Activated T-cell treated with anti-CD3 and anti-CD28 coated beads for 48 hours (primary cell): ENCODE data around the gene HOXC6.

Source experiments
- DNase-seq: peaks from one replicate; pipeline ENCODE4 v3.0.0-alpha.2; 2020; ENCODE audit warnings: low read depth

HOXC6 gene

DNA sequence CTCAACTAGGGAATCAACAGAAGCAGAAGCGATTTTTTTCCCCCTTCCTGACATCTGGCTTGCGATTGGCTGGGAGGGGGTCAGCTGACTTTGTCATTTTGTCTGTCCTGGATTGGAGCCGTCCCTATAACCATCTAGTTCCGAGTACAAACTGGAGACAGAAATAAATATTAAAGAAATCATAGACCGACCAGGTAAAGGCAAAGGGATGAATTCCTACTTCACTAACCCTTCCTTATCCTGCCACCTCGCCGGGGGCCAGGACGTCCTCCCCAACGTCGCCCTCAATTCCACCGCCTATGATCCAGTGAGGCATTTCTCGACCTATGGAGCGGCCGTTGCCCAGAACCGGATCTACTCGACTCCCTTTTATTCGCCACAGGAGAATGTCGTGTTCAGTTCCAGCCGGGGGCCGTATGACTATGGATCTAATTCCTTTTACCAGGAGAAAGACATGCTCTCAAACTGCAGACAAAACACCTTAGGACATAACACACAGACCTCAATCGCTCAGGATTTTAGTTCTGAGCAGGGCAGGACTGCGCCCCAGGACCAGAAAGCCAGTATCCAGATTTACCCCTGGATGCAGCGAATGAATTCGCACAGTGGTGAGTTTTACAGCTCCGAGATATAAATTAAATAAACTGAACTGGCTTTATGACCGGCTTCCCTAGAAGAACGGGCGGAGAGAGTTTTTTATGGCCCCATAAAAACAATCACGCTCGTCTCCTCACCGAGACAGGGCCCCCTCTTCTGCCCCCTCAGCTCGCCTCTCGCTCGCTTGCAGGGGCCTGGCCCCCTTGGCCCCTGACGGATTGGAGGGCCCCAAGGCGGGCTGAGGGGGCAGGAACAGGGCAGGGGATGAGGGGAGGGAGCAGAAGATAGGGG lies at the start of gene HOXC6:
HOXC6 (plus strand) TSS at position 127 of the 888 bp plus-strand sequence; CDS start at position 209, 82 bp downstream.
- no peak for DNase-seq

DNA sequence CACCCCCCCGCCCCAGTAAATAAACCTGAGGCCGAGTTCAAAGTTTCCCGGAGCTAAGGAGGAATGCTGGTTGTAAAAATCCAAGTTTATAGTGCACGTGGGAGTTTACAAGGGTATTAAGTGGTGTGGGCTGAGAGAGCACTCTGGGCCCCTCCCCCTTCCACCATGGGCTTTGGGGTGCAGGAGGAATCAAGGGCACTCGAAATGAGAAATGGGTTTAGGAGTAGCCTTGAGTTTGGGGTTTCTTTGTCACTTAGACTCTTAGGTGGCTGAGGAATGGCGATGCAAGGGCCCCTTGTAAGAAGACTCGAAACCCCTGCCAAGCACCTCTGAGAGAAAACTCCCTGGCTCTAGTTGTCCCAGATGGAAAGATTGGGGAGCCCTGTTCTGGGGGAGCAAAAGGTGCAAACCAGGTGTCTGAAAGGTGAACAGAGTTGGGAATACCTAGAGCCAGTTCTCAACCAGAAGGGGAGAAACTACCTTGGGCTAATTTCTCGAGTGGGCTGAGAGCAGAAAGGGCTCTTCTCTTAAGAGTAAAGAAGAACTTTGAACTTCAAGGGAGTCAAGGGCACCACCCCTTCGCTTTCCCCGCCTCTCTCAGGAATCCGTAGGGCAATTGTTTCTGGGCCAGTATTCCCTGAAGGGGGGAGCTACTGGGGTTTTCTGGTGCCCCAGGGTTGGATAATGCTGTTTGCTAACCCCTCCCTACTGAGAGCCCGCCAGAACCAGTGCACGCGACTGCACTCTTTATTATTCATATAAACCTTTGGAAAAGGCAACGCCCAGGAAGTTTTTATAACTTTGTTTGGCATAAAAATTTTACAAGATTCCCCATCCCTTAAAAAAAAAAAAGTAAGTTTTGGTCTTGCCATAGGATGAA lies 49.5 kb upstream of the HOXC6 start:
- DNase-seq, result no peak

- no peak for DNase-seq
These were observed 48.0 kb upstream of the HOXC6 start for GRCh38 chr12:53980104-53980801.

DNA sequence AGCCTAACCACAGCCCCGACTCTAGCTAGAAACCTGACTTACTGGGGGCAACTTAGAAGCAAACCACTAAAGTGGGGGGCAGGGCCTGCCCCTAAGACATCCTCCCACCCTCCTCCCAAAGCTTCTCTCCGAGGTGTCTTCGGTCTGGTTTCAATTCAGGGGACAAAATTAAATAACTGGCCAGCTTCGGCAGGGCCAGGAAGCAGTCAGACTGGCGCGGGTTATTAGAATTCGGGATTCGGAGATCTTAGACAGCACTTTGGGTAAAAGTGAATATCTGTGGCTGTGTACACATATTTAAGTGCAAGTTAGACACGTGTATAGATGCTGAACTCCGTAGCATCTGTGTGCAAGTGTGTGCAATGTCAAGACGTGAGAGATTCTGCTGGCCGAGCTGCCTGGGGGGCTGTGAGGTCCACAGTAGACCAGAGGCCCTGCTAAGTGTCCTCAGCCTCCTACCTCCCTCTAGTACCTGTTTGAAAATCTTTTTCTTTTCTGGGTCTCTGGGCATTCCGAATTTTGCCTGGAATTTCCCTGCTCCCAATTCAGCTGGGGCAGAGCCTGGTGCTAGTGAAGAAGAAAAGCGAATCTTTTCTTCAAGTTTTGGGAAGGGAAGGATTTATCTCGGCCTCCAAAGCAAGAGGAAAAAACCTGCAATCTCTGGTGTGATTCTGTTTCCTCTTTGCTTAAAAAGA lies 47.3 kb upstream of the HOXC6 start:
- DNase-seq, result no peak

DNA sequence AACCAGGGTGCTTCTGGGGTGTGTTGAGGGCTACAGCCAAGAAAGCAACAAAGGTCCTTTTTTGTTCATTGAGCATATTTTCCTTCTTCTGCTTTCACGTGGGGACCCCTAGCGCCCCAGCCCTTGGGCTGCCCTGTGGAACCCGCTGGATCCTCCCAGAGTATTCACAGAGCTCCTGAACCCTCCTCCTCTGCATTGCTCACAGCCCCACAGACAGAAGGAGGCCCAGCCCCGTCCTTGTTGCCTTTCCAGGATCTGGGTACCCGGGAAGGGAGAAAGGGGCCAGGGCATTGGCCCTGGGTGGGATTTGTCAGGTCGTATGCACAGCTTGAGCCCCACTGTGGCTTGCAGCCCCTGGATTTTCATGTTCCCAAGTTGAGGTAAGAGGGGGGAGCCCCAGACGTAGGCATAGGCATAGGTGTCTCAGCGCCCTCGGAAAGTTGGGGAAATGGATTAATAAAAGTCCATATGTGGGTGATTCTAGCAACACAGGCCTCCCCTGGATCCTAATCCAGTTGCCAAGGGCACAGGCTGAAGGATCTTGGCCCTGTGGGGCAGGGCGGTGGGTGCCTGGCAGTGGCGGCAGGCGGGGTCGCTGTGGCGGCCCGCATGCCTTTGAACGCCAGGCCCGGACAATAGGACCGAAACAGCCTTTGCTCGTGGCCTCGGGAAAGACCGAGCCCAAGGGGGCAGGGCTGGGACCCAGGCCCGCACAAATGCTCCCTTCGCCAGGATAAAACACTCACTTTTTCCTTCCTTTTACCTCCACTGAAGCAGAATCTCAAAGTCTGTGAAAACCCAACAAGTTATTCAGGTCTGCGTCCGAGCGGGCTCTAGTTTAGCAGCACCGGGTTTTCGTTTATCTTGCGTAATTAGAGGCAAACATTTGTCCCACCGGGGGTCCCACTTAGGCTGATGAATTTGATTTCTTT lies 46.3 kb upstream of the HOXC6 start:
- no peak for DNase-seq

- DNase-seq, result no peak
These were observed 45.3 kb upstream of the HOXC6 start for GRCh38 chr12:53982648-53983567.

DNA sequence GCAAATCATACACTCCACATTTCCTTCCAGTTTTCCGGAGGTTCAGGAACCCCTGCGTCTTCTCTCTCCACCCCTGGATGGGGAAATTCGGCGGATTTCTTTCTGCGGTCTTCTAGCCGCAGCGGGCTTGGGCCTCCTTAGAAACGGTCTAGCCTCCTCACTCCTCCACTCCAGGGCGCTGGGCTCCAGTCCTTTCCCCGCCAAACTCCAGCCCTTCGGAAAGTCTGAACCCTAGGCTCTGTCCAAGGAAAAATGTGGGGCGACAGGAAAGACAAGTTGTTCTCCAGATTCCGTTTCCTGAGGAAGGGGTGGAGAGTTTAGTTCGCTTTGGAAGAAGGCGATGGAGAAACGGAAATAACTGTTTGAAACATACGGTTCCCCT lies 44.7 kb upstream of the HOXC6 start:
- no peak for DNase-seq

GRCh38 chr12:53983950-53984572 lies 44.2 kb upstream of the HOXC6 start:
- DNase-seq, result no peak

- peak; percentile 84 for DNase-seq
These were observed 43.1 kb upstream of the HOXC6 start, which contains the start of gene HOXC10 for GRCh38 chr12:53984901-53985691. TSS of gene HOXC10 (plus strand) at chr12:53985146. CDS start at chr12:53985260, 114 bp downstream.

DNA sequence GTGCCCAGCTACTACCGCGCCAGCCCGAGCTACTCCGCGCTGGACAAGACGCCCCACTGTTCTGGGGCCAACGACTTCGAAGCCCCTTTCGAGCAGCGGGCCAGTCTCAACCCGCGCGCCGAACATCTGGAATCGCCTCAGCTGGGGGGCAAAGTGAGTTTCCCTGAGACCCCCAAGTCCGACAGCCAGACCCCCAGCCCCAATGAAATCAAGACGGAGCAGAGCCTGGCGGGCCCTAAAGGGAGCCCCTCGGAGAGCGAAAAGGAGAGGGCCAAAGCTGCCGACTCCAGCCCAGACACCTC lies 42.6 kb upstream of the HOXC6 start:
- no peak for DNase-seq

DNA sequence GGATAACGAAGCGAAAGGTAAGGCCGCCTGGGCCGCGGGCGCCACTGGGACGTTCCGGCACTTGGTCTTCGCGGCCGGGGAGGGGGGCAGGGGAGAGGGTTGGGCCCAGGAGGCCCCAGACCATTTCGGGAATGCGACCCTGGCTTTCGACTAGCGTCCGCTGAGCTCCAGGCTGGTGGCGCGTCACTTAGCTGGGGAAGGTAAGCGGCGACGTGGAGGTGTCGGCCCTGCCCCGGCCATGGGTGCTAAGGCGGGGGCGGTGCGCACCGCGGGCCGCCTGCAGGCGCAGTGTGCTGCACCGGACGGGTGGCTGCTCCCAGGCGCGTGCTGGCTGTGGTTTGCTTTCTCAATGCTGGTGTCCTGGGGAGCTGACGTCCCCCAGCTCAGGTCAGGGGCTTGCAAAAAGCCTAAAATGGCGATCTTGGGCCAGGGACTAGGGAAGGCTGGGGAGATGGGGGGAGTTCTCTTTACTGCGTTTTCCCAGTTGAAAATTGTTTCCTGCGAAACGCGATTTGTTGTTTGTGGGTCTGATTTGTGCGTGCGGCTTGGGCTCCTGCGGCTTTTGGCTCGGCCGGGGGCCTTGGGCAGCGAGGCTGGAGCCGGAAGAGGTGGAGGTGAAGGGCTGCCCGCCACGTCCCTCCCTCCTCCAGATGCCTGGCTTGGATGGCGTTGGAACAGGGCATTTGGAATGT lies 42.1 kb upstream of the HOXC6 start:
- no peak for DNase-seq

- DNase-seq, result no peak
These were observed 41.4 kb upstream of the HOXC6 start for GRCh38 chr12:53986686-53987483.

- no peak for DNase-seq
These were observed 40.4 kb upstream of the HOXC6 start for GRCh38 chr12:53987787-53988230.

DNA sequence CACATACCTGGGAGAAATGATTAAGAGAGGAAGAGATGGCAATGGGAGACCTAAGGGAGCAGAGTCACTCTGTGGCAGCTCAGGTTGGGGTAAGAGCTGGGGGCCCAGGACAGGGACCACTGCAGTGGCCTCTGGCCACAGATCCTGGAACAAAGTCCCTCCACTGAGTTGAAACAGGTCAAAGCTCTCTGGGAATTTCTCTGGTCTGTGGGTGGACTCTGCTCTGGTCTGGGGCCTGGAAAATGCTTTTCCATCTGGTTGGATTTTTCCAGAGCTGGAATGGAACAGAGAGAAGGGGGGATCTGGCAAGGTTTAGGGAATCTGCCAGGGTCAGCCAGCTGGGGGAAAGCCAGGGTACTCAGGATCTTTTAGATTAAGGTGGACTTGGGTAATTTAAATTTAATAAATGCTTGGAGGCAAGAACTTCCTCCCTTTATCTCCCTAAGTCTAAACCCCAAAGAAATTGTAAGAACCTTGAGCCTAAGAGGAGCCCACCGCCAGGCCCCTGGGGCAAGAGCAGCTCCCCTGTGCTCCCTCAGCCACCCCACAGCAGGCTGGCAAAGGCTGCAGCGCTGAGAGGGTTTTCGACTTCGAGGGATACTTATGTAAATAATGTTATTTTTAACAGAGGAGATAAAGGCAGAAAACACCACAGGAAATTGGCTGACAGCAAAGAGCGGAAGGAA lies 39.6 kb upstream of the HOXC6 start:
- no peak for DNase-seq

- DNase-seq, result no peak
These were observed 38.8 kb upstream of the HOXC6 start for GRCh38 chr12:53989227-53990113.
